Measurements from ENCODE around the gene SF3A2.

GRCh38 chr19:2246801-2247361 lies 10.3 kb downstream of the SF3A2 start:
- TF ChIP-seq POLR2A (IDR thresholded peaks at IDR 0.05; ENCODE audit: low read depth, low read length) = no peak
- TF ChIP-seq POLR2AphosphoS5 (IDR thresholded peaks at IDR 0.05; ENCODE audit: low read depth, low read length) = no peak
- no peak for TF ChIP-seq TAF1 (IDR thresholded peaks at IDR 0.05; ENCODE audit: low read depth, low read length)
- TF ChIP-seq SPI1 (IDR thresholded peaks at IDR 0.05; ENCODE audit: low read depth, low read length) = no peak
- no peak for TF ChIP-seq POU2F2 (IDR thresholded peaks at IDR 0.05; ENCODE audit: low read depth, low read length)

Data from GM12891 (cell line).